HCT116 (cell line): ENCODE measurements around the gene IRF4. TPM values are rescaled to one million over a fixed set of nuclear protein-coding genes. Genes with fewer than 3 reads are reported as not detected.

Experiments
- ATAC-seq: fragments of 200-7000 bp; cut with Tn5 transposase; 2 replicates; pipeline ENCODE4 v1.9.1; 2020; ENCODE audit warnings: mild to moderate bottlenecking, moderate library complexity
- BruUV-seq: library from RNA; stranded (reverse); fragments of 400-500 nt; replicated peaks from 2 replicates; lab custom pipeline; 2021; lab: Mats Ljungman, UMichigan
- CTCF ChIA-PET: fragments of 300-600 bp; sonication (Branson Sonifier 250); formaldehyde crosslinking; loops from one replicate; lab custom pipeline; 2021; ENCODE audit warnings: antibody characterized with exemption; lab: Charles Lee
- POLR2A ChIA-PET: fragments of 300-600, 350-600 bp; sonication (Branson Sonifier 250); formaldehyde crosslinking; loops from one replicate; lab custom pipeline; 2021; ENCODE audit warnings: antibody characterized with exemption; lab: Charles Lee
- RAD21 ChIA-PET, 2 experiments: fragments of 300-600 bp; sonication (Branson Sonifier 250); formaldehyde crosslinking; loops; one replicate each; lab custom pipeline; 2023; ENCODE audit warnings: low total read pairs in 2 of 2; ENCODE audit not compliant: uncharacterized antibody in 2 of 2, unreplicated experiment in 2 of 2, low non-redundant PET in 1 of 2; lab: Charles Lee
- DNase-seq: peaks from one replicate; pipeline ENCODE4 v3.0.0-alpha.2; 2010; ENCODE audit warnings: low read depth, low spot score
- H2AFZ ChIP-seq: fragments of 200-600 bp; shearing (Covaris generic), sonication (generic); 2 replicates; pipeline ENCODE4 v1.6.1; 2017; ENCODE audit warnings: low read depth, mixed run types, mixed read lengths, antibody characterized with exemption, low read length; ENCODE audit not compliant: poor library complexity, severe bottlenecking
- H3K27ac ChIP-seq: 2 replicates; pipeline ENCODE4 v1.5.1; 2012; ENCODE audit warnings: low read depth, low read length
- H3K27me3 ChIP-seq: fragments of 200-600 bp; sonication (generic); 2 replicates; pipeline ENCODE4 v1.6.1; 2016; ENCODE audit warnings: mixed run types, low read length, mixed read lengths; ENCODE audit not compliant: insufficient read depth
- H3K36me3 ChIP-seq, 2 experiments: fragments of 200-500 bp in 1 of 2; fragments of 200-600 bp in 1 of 2; sonication (Bioruptor generic) in 1 of 2; sonication (generic) in 1 of 2; 2 replicates each; pipeline versions ENCODE4 v1.5.1 to v1.6.1; 2014 to 2016; ENCODE audit warnings: low read length in 2 of 2, inconsistent platforms in 1 of 2, mixed read lengths in 1 of 2, mixed run types in 1 of 2; ENCODE audit not compliant: insufficient read depth in 2 of 2, control insufficient read depth in 1 of 2
- H3K4me1 ChIP-seq, 2 experiments: fragments of 200-600 bp in 1 of 2; sonication (generic) in 1 of 2; 2 replicates each; pipeline versions ENCODE4 v1.5.1 to v1.6.1; 2012 to 2017; ENCODE audit warnings: low read length in 2 of 2, inconsistent platforms in 1 of 2, mild to moderate bottlenecking in 1 of 2, mixed read lengths in 1 of 2, mixed run types in 1 of 2, moderate library complexity in 1 of 2; ENCODE audit not compliant: insufficient read depth in 2 of 2, control insufficient read depth in 1 of 2
- H3K4me2 ChIP-seq: fragments of 200-600 bp; sonication (generic); 2 replicates; pipeline ENCODE4 v1.6.1; 2017; ENCODE audit warnings: mixed run types, low read length, mixed read lengths
- H3K4me3 ChIP-seq, 2 experiments: fragments of 200-600 bp in 1 of 2; sonication (generic) in 1 of 2; replicated peaks in 1 of 2; 2 replicates each; pipeline ENCODE4 v1.5.1; 2011 to 2016; ENCODE audit warnings: low read length in 2 of 2, control low read depth in 1 of 2, low read depth in 1 of 2, mild to moderate bottlenecking in 1 of 2, mixed read lengths in 1 of 2, mixed run types in 1 of 2
- H3K79me2 ChIP-seq: fragments of 200-600 bp; sonication (generic); 2 replicates; pipeline ENCODE4 v1.6.1; 2017; ENCODE audit warnings: mild to moderate bottlenecking, mixed run types, low read length, moderate library complexity, mixed read lengths; ENCODE audit not compliant: insufficient read depth
- H3K9ac ChIP-seq: fragments of 200-600 bp; sonication (generic); 2 replicates; pipeline ENCODE4 v1.6.1; 2016; ENCODE audit warnings: low read length, mixed read lengths
- H3K9me2 ChIP-seq: fragments of 200-600 bp; sonication (generic), shearing (Covaris generic); 2 replicates; pipeline ENCODE4 v1.6.1; 2017; ENCODE audit warnings: mixed run types, mild to moderate bottlenecking, moderate library complexity; ENCODE audit not compliant: insufficient read depth
- H3K9me3 ChIP-seq, 2 experiments: fragments of 200-500 bp in 1 of 2; fragments of 200-600 bp in 1 of 2; sonication (Bioruptor generic) in 1 of 2; sonication (generic) in 1 of 2; 2 replicates each; pipeline ENCODE4 v1.6.1; 2014 to 2017; ENCODE audit warnings: low read length in 2 of 2, mixed read lengths in 2 of 2, inconsistent platforms in 1 of 2, low read depth in 1 of 2, mild to moderate bottlenecking in 1 of 2, mixed run types in 1 of 2, moderate library complexity in 1 of 2; ENCODE audit not compliant: control insufficient read depth in 1 of 2, insufficient read depth in 1 of 2
- H4K20me1 ChIP-seq: fragments of 200-600 bp; sonication (generic), shearing (Covaris generic); 2 replicates; pipeline ENCODE4 v1.6.1; 2017; ENCODE audit warnings: mixed run types, mild to moderate bottlenecking, moderate library complexity; ENCODE audit not compliant: insufficient read depth
- ELF1 ChIP-seq: IDR thresholded peaks from 2 replicates; pipeline ENCODE4 v1.6.1; 2012; ENCODE audit warnings: low read depth, borderline replicate concordance
- EZH2phosphoT487 ChIP-seq: fragments of 200-600 bp; IDR thresholded peaks from 2 replicates; pipeline ENCODE4 v1.6.1; 2018; ENCODE audit warnings: antibody characterized with exemption, borderline replicate concordance
- JUND ChIP-seq: IDR thresholded peaks from 2 replicates; pipeline ENCODE4 v1.6.1; 2012
- intact Hi-C: fragments of 100-400 bp; cut with micrococcal nuclease; formaldehyde crosslinking; loops from 2 replicates; pipeline ENCODE4 v1.10.0; 2022
- total RNA-seq: library from RNA; stranded (reverse); gene quantifications from one replicate; pipeline ENCODE4 v1.2.1, GENCODE V29; 2021; ENCODE audit not compliant: unreplicated experiment
- TF ChIP-seq, protein P1 (sequence below): IDR thresholded peaks from 2 replicates; pipeline ENCODE4 v1.6.1; 2012; ENCODE audit warnings: low read depth
- TF ChIP-seq, protein P2 (sequence below): IDR thresholded peaks from 2 replicates; pipeline ENCODE4 v1.6.1; 2012
- TF ChIP-seq, protein P3 (sequence below), 3 experiments: fragments of 200-600 bp in 1 of 3; sonication (generic) in 1 of 3; IDR thresholded peaks in 2 of 3; conservative IDR thresholded peaks in 1 of 3; 2 replicates each; pipeline ENCODE4 v1.5.1; 2012 to 2017; ENCODE audit warnings: low read depth in 2 of 3, low read length in 2 of 3, antibody characterized with exemption in 1 of 3, borderline replicate concordance in 1 of 3, control low read depth in 1 of 3, mild to moderate bottlenecking in 1 of 3, mixed read lengths in 1 of 3, mixed run types in 1 of 3, moderate library complexity in 1 of 3; ENCODE audit not compliant: insufficient read depth in 1 of 3

Gene IRF4
- total RNA-seq, 1 experiment from 2014 or later, result 1.2 TPM

DNA sequence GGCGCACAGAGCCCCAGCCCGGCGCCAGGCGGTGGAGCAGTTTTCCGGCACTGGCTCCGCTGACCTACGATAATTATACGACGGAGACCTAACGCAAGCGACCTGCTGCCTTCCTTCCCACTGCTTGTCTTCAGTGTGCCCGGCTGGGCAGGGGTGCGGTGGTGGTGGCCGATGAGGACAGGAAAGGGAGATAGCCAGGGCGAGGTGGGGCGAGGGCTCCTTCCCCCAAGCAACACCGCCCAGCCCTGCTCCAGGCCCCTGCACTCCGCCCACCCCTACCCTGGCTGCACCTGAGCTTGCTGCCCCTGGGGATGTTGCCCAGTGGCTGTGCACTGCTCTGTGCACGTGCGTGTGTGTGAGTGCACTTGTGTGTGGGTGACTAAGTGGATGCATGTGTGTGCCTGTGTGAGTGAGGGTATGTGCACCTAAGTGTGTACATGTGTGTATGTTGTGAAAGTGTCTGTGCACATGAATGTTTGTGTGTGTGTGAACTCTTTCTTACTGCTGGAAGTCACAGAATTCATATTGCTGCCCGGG is 42.6 kb upstream of the IRF4 start:
- DNase-seq, result no peak
- POLR2A ChIA-PET, result no interaction called here
- intact Hi-C loops, result no loop called here
- Histone ChIP-seq H3K36me3 (no peaks in the 10 kb centered on the region), H3K4me3 (no peak overlapping the region), H4K20me1 (no peaks in the 10 kb centered on the region), H3K4me1 (no peaks in the 10 kb centered on the region), H3K79me2 (no peaks in the 10 kb centered on the region), H3K9me2 (no peaks in the 10 kb centered on the region), H3K27me3 (no peaks in the 10 kb centered on the region), H3K9ac (no peak overlapping the region), H3K9me3 (peaks cover 0 to 10% of the 10 kb centered on the region in 2 experiments; a peak in 2 of 4 replicates), H3K27ac (no peak overlapping the region), H3K4me2 (no peak overlapping the region), H2AFZ (no peak overlapping the region)
- CTCF ChIA-PET, result no interaction called here
- RAD21 ChIA-PET, result no interaction called here
- TF ChIP-seq JUND, result no peak
- TF ChIP-seq ELF1, result no peak
- TF ChIP-seq, protein P1, sequence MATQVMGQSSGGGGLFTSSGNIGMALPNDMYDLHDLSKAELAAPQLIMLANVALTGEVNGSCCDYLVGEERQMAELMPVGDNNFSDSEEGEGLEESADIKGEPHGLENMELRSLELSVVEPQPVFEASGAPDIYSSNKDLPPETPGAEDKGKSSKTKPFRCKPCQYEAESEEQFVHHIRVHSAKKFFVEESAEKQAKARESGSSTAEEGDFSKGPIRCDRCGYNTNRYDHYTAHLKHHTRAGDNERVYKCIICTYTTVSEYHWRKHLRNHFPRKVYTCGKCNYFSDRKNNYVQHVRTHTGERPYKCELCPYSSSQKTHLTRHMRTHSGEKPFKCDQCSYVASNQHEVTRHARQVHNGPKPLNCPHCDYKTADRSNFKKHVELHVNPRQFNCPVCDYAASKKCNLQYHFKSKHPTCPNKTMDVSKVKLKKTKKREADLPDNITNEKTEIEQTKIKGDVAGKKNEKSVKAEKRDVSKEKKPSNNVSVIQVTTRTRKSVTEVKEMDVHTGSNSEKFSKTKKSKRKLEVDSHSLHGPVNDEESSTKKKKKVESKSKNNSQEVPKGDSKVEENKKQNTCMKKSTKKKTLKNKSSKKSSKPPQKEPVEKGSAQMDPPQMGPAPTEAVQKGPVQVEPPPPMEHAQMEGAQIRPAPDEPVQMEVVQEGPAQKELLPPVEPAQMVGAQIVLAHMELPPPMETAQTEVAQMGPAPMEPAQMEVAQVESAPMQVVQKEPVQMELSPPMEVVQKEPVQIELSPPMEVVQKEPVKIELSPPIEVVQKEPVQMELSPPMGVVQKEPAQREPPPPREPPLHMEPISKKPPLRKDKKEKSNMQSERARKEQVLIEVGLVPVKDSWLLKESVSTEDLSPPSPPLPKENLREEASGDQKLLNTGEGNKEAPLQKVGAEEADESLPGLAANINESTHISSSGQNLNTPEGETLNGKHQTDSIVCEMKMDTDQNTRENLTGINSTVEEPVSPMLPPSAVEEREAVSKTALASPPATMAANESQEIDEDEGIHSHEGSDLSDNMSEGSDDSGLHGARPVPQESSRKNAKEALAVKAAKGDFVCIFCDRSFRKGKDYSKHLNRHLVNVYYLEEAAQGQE, result no peak
- TF ChIP-seq, protein P2, sequence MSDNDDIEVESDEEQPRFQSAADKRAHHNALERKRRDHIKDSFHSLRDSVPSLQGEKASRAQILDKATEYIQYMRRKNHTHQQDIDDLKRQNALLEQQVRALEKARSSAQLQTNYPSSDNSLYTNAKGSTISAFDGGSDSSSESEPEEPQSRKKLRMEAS, result no peak
- TF ChIP-seq, protein P3, sequence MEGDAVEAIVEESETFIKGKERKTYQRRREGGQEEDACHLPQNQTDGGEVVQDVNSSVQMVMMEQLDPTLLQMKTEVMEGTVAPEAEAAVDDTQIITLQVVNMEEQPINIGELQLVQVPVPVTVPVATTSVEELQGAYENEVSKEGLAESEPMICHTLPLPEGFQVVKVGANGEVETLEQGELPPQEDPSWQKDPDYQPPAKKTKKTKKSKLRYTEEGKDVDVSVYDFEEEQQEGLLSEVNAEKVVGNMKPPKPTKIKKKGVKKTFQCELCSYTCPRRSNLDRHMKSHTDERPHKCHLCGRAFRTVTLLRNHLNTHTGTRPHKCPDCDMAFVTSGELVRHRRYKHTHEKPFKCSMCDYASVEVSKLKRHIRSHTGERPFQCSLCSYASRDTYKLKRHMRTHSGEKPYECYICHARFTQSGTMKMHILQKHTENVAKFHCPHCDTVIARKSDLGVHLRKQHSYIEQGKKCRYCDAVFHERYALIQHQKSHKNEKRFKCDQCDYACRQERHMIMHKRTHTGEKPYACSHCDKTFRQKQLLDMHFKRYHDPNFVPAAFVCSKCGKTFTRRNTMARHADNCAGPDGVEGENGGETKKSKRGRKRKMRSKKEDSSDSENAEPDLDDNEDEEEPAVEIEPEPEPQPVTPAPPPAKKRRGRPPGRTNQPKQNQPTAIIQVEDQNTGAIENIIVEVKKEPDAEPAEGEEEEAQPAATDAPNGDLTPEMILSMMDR (IDR thresholded peaks at IDR 0.05 in 2 of 3, conservative IDR thresholded peaks at IDR 0.05 in 1 of 3; ENCODE audit: borderline replicate concordance in 1 of 3, insufficient read depth in 1 of 3, low read depth in 2 of 3, low read length in 2 of 3), result no peak
- no peak for TF ChIP-seq EZH2phosphoT487
- ATAC-seq, result no peak
- no TSS peak for BruUV-seq
